ENCODE measurements around the gene LPCAT2.
"Not testable (repeated sequence)": the region's sequence is repeated elsewhere in the genome, so short reads cannot be mapped to it uniquely, and the experiment has no call there.

LPCAT2 gene

DNA sequence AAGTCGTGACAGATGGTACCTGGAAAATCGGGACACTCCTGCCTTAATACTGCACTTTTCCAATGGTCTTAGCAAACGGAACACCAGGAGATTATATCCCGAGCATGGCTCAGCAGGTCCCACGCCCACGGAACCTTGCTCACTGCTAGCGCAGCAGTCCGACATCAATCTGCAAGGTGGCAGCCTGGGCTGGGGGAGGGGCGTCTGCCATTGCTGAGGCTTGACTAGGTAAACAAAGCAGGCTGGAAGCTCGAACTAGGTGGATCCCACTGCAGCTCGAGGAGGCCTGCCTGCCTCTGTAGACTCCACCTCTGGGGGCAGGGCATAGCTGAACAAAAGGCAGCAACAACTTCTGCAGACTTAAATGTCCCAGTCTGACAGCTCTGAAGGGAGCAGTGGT lies 106.8 kb downstream of the LPCAT2 start:
- DNase-seq = not testable (repeated sequence)

DNA sequence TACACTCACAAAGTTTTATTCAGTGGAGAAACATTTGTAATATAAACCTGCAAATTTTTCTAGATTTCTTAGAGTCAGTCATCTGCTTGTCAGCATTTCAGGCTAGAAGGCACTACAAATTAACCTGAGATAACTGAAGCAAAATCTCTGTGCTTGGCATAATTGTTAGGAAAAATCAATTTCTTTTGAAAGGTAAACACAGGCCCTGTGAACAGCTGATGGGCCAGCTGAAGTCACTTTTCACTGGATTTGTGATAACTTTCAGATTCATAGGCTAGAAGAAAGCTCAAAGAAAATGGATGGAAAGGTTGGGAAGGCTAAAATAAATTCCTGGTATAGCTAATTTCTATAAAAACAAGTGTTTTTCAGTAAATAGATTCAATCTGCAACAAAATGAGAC lies 112.9 kb downstream of the LPCAT2 start:
- DNase-seq = no peak

DNA sequence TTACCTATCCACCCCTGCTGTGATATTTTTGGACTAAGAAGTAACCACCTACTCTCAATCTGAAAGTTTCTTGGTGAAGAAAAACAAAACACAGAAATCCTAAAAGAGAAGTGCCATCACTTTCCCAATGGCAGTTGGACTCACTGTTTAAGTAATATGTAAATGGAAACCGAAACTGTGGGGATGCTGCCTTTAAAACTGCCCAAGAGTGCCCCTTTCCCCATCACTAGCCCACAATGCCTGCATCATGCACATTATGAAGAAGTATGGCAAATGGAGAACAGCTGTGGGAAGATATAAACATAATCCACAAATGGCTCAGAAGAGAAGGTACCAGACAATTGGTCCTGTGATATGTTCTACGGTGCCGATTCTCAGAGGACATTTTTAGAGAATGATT lies 113.4 kb downstream of the LPCAT2 start:
- DNase-seq = no peak

DNA sequence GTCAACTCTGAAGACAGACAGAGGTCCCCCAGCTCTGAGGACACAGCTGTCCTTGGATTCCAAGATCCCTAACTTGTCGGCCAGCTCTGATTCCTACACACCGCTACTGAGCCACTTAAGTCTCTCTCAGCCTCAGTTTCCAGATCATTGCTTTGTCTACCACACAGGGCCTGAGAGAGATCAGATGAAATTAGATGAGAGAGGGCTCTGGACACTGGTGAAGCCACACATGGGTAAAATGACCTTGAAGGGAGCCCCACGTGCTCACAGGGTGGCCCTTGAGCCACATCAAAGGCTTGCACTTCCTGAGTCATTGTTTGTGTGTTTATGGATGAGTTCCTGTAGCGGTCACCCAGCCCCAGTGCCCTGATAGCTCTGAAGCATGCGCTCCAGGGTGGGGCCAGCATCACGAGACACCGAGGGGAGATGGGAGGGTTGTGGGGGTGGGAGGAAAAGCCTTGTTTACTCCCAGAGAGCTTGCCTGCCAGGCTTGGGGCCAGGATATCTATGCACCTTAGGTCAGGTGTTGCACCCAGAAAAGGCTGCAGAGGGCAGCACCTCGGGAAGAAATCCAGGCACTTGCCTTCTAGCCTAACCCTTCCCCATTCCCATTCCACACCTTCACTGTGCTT lies 114.2 kb downstream of the LPCAT2 start:
- DNase-seq = no peak

DNA sequence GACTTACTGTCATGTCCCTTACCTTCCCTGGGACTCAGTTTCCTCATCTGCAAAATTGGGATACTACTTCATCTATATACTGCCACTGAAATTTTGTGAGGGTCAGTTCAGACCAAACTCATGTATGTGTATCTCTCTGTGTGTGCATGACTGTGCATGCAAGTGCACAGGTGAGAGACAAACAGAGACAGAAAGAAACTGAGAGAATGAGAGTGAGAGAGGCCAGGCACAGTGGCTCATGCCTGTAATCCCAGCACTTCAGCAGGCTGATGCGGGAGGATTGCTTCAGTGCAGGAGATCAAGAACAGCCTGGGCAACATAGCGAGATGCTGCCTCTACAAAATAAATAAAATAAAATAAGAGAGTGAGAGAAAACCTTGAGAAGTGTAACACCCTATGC lies 114.8 kb downstream of the LPCAT2 start:
- DNase-seq = no peak

DNA sequence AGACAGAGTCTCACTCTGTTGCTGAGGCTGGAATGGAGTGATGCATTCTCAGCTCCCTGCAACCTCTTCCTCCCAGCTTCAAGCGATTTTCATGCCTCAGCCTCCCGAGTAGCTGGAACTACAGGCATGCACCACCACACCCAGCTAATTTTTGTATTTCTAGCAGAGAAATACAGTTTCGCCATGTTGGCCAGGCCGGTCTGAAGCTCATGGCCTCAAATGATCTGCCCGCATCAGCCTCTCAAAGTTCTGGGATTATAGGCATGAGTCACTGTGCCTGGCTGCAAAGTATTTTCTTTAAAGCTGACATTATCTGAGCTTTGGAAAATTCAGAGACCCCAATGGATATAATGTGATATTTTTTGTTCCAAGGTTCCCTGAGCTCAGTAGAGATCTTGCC lies 115.8 kb downstream of the LPCAT2 start:
- no peak for DNase-seq

DNA sequence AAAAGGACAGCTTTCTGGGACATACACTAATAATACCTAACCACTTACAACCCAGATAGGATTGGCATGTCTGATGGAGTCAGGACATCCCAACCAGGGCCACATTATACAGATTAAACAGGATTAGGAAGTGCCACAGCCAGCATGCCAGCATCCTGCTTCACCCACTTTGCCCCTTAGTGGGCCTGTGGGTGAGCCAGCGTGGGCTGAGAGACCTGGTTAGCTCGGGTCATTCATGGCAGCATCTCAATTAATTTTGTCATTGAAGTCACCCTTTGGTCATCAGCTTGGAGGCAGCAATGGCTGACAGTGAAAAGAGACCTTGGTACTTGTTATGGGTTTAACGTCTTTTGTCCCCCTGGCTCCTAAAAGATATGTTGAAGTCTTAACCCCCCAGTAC lies 117.0 kb downstream of the LPCAT2 start:
- no peak for DNase-seq

DNA sequence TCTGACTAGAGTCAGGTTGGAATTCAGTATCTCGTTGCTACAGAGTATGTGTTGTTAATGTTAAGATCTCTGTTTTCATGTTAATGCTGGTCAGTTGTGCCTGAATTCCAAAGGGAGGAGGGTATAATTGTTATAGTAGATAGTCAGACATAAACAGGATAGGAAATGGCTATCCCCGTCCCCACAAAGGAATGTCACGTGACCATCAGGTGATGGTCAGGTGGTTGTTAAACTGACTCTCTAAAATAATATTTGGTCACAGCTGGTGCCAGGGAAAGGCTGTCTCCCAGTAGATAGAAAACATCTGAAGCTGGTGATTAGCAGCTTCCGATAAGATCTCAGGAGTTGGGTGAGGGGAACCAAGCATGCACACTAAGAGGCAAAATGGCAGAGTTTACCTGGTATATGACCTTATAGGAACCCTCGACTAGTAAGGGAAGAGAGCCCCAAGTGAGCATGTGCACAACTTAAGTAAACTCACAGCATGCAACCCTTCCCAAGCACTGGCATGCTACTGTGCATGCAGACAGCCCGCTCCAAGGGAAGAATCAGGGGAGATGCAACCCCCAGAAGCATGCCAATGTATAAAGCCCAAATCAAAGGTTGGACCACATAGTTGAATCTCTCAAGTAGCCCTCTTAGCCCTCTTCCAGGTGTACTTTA lies 119.6 kb downstream of the LPCAT2 start:
- no peak for DNase-seq

DNA sequence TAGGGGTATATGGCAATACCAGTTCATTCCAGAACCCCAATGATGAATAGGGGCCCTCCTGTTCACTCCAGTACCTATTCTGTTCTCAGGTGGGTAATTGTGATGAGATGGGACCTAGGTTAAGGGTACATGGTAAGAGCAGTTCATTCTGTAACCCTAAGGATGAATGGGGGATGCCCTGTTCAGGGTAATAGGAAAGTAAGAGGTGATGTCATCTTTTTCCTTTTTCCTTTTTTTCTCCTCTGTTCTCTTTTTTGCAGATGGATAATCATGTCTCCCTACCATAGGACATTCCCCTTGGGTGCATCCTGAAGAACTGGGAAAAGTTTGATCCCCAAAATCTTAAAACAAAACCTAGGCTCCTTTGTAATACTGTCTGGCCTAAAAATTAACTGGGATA lies 121.9 kb downstream of the LPCAT2 start:
- no peak for DNase-seq

DNA sequence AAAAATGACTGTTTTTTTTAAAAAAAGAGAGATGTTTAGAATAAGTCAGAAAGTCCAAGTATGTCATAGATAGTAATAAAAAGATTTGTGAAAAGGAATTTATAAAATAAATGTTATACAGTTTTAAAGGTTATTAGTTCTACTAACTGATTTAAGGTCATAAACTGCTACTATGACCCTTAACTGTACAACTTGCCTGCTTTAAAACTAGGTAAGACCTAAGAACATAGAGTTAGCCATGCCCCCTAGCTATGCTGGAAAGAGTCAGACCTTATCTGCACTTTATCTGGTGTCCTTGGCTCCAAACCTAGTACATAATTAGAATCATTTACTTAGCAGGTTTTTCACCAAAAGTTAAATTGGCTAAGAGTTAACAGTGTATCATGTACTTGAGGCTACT lies 123.4 kb downstream of the LPCAT2 start:
- no peak for DNase-seq

DNA sequence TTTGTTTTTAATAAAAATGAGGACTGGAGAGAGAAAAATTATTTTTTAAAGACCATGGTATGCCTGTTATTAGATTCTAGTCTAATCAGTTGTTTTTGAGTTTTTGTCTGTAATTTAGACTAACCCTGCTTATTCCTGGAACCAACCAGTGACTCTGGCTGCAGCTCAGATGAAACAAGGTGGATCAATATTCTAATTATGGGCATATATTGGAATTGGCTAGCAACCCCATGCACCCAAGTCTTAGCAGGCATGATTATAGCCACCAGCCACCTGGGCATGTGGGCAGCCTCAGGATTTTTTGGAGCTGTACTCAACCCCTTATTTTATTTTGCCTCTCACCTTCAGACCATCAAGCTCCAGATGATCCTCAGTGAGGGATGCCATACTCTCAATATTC lies 125.3 kb downstream of the LPCAT2 start:
- DNase-seq = no peak

All from KG1 (cell line).